ENCODE measurements around the gene SPECC1L.

DNA sequence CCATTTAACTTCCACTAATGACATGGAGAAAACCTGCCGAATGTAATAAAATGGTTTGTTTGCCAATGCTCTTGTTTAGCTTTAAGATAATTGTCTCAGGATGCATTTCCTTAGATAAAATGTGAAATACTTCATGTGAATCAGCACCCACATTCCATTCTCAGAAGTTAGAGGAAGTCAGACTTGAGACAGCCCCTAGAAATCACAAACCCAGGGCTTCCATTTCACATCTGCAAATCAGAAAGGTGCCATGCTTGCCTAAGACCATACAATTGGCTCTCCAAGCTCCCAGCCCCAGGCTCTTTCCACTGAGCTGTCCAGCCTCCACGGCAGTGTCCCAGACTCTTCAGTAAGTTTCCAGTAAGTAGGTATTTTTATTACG, 121.2 kb downstream of the SPECC1L start:
- TF ChIP-seq, protein P1, sequence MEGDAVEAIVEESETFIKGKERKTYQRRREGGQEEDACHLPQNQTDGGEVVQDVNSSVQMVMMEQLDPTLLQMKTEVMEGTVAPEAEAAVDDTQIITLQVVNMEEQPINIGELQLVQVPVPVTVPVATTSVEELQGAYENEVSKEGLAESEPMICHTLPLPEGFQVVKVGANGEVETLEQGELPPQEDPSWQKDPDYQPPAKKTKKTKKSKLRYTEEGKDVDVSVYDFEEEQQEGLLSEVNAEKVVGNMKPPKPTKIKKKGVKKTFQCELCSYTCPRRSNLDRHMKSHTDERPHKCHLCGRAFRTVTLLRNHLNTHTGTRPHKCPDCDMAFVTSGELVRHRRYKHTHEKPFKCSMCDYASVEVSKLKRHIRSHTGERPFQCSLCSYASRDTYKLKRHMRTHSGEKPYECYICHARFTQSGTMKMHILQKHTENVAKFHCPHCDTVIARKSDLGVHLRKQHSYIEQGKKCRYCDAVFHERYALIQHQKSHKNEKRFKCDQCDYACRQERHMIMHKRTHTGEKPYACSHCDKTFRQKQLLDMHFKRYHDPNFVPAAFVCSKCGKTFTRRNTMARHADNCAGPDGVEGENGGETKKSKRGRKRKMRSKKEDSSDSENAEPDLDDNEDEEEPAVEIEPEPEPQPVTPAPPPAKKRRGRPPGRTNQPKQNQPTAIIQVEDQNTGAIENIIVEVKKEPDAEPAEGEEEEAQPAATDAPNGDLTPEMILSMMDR (IDR thresholded peaks at IDR 0.05): no peak
- no peak for TF ChIP-seq POLR2A (IDR thresholded peaks at IDR 0.05)
